HG02852 (cell line): Measurements from ENCODE around the gene POP5.
"Not testable (repeated sequence)": the region's sequence is repeated elsewhere in the genome, so short reads cannot be mapped to it uniquely, and the experiment has no call there.

Source experiments
- ATAC-seq: cut with Tn5 transposase; IDR thresholded peaks from one replicate; pipeline ENCODE4 v1.9.1; 2021; ENCODE audit warnings: mild to moderate bottlenecking, moderate library complexity; ENCODE audit not compliant: unreplicated experiment

The POP5 gene

DNA sequence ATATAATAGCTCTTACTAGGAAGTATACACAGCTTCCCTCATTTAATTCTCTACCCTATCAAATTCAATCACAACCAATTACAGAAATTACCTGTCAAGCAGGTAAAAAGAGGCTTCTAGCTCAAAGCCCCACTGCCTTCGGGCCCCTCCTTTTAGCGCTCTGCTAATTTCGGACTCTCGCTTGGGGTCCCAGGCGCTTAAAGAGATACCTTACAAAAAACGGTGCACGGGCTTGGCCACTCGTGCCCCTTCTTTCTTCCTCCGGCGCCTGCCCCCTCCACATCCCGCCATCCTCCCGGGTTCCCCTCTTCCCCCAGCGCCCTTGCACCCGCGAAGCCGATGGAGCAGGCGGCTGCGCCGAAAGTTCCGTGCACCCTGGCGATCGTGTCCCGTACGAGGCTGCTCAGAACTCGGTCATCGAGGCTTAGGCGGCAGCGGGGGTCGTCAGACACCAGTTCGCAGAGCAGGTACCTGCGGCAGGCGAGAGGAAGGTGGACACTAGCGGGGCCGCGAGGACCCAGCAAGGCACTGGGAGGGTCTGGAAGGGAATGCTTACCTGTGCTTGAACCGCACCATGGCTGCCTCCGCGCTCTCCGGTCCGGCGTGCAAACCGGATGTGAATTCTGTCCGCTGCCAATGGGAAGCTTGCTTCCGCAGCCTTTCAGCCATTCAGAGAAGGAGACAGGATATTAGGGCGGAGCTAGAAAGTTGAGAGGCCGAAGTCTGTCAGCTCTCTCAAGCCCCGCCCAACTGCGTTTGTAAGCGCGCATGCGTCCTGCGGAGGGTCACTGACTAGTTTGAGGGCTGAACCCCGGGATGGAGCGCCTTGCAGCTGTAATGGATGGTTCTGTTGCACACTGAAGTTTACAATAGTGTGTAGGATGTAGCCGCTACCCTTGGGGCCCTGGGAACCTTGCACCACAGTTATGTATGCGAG, at the start of gene POP5:
Gene POP5, minus strand, starts transcription at position 616 of the 937 bp plus-strand sequence. Its CDS starts 40 bp downstream, at position 576.
- peak; percentile 90 for ATAC-seq

- no peak for ATAC-seq
Observed at GRCh38 chr12:120630104-120630892, 49.1 kb upstream of the POP5 start.

- ATAC-seq, result no peak
Observed at GRCh38 chr12:120628919-120629318, 47.7 kb upstream of the POP5 start.

DNA sequence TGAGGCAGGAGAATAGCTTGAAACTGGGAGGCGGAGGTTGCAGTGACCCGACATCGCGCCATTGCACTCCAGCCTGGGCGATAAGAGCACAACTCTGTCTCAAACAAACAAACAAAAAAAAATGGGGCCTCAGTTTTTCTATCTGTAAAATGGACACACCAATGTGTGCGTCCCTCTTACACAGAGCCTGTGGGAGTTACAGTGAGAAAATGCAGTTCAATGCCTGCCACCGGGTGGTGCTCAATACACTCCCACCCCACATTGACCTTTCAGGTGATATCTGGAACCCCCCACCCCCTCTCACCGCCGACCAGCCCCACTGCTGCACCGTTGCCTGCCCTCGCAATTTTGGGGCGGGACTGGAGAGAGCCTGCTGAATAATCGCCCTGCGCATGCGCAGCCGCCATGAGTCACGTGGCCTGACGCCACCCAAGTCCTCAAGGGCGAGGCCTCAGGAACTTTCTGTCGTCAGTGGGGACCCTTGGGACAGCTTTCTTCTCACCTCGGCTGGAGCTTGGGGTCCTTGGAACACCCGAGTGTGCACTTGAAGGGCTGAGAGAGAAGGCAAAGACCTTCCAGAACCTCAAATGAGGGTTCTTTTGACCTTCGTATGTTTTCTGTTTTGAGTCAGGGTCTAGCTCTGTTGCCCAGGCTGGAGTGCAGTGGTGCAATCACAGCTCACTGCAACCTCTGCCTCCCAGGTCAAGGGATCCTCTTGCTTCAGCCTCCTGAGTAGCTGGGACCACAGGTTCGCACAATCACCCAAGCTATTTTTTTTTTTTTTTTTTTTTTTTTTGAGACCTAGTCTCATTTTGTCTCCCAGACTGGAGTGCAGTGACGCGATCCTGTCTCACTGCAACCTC, 44.6 kb upstream of the POP5 start:
- ATAC-seq, result no peak

GRCh38 chr12:120620624-120621023, 39.4 kb upstream of the POP5 start:
- no peak for ATAC-seq

DNA sequence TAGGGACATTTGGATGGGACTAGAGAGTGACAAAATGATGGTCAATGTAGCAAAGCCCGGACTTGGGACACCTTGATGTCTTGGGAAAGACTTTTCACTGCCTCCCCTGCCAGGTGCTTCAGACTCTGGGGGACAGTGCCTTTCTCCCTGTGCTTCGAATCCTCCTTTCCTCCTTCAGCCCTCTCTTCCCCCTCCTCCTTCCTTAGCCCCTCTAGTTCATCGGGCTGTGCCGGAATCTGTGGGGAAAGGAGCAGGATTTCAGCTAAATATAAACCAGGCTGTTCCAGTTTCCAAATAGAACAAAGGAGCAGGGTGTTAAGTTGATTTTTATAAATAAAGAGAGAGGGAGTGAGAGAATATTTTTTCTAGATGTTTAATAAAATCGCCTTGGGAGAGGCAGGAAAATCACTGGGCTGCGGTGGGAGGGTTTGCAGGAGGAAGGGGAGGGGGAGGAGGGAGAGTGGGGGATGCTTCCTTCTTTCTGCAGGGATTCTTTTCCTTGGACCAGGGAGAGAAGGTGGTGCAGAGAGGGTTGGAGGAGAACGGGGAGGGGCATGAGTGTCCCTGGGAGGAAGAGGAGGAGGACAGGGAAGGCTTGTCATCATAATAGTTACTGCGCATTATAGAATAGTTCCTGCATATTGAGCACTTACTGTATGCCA, 37.9 kb upstream of the POP5 start:
- ATAC-seq, result no peak

GRCh38 chr12:120617767-120618166, 36.6 kb upstream of the POP5 start:
- not testable (repeated sequence) for ATAC-seq

GRCh38 chr12:120617193-120617592, 36.0 kb upstream of the POP5 start:
- ATAC-seq, result not testable (repeated sequence)

- ATAC-seq, result no peak
Observed at GRCh38 chr12:120614848-120615247, 33.6 kb upstream of the POP5 start.

DNA sequence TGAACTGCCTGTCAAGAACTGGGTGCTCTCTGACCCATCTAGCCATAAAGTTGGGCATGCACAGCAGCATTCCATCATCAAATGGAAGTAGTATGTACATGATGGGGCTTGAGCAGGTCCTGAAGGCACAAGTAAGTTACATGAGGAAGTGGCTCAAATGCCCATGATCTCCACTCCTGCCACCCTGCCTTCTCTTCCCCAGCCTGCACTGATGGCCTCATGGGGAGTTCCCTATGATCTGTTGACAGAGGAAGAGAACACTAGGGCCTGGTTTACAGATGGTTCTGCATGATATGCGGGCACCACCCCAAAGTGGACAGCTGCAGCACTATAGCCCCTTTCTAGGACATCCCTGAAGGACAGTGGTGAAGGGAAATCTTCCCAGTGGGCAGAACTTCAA, 30.3 kb upstream of the POP5 start:
- ATAC-seq, result not testable (repeated sequence)

GRCh38 chr12:120610560-120610959, 29.4 kb upstream of the POP5 start:
- no peak for ATAC-seq

DNA sequence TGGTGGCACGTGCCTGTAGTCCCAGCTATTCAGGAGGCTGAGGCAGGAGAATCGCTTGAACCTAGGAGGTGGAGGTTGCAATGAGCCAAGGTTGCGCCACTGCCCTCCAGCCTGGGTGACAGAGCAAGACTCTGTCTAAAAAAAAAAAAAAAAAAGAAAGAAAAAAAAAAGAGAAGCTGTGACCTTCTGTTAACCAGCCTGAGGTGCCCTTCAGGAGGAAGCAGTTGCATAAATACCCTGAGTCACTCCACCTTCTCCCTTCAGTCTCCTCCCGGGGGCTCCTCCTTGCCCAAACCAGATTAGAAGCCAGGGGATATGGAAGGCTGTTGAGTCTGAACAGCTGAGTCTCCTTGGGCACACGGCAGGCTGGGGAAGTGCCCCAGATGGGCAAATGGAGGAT, 21.2 kb upstream of the POP5 start:
- ATAC-seq, result not testable (repeated sequence)

DNA sequence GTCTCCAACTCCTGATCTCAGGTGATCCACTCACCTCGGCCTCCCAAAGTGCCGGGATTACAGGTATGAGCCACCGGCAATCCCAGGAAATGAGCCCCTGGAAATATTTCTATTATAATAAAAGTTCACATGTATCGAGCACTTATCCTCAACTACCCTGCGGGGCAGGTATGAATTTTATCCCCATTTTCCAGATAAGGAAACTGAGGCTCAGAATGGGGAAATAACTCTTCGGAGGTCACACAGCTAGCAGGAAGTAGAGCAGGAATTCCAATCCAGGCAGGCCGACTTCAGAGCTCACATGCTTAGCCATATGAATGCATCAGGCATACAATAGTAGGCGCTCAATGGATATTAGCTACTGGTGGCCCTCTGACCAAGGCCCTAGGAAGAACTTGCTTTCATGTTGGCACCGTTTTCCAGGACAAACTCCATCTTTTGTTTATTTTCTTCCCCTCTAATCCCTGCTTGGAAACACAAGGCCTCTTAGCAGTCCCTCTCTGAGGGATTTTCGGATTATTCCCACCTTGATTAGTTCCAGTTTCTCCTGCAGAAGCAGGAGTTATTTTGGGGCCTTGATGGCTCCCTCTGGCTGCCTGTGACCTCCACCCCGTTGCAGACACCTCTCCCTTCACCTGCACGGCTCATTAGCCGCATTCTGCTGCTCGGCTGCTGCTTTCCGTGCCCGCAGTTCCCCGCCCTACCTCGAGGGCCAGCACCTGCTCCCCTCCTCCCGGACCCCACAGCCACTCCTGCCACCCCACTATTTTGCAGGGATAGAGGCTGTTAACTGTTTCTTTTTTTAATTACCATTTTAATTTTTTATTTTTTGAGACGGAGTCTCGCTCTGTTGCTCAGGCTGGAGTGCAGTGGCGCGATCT, 18.7 kb upstream of the POP5 start:
- no peak for ATAC-seq

DNA sequence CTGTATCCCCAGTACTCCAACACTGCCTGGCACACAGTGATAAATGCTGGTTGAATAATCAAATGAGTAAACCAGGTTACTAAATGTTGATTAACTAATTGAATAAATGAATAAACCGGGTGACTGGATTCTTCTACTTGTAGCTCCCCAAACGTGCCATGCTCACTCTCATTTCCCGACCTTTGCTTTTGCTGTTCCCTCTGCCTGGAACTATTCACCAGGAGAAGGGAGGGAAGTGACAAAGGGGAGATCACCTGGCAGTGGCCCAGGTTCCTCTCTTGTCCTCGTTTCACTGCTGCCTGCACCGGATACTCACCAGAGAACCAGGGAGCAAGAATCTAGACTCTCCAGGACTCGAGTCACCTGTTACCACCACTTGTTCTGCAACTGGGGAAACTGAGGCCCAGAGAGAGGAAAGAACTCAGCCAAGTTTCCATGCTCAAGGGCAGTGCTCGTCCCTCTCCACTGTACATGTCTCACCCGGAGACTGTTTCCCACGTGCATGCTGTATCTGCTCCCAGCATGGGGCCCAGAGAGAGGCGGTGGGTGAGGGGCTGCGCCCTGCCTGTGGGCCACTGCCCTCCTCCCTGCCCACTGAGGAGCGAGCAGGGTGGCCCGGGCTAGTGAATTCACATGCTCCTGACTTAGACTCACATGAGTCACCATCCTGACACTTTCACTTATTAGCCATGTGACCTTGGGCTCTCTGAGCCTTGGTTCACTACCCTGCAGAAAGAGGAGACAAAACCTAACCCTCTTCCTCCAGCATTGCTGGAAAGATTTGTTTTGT, 17.7 kb upstream of the POP5 start:
- no peak for ATAC-seq

- ATAC-seq, result no peak
Observed at GRCh38 chr12:120597861-120598260, 16.7 kb upstream of the POP5 start.

- ATAC-seq, result no peak
Observed at GRCh38 chr12:120596901-120597300, 15.7 kb upstream of the POP5 start.

GRCh38 chr12:120592121-120593049, 11.2 kb upstream of the POP5 start:
- no peak for ATAC-seq
